HG03108 (cell line): ENCODE data around the gene OR10A3.
"Not testable (repeated sequence)": the region's sequence is repeated elsewhere in the genome, so short reads cannot be mapped to it uniquely, and the experiment has no call there.

Experiments used
- ATAC-seq: cut with Tn5 transposase; IDR thresholded peaks from one replicate; pipeline ENCODE4 v1.9.1; 2021; ENCODE audit warnings: moderate library complexity; ENCODE audit not compliant: unreplicated experiment

OR10A3 gene

GRCh38 chr11:7941608-7942007 is at the start of gene OR10A3:
OR10A3 (minus strand) TSS chr11:7941708; CDS start chr11:7939520, 2,188 bp downstream.
- no peak for ATAC-seq

GRCh38 chr11:7987560-7987883 is 46.0 kb upstream of the OR10A3 start:
- ATAC-seq, result not testable (repeated sequence)

- ATAC-seq, result peak; percentile 97
These were observed 45.5 kb upstream of the OR10A3 start, which contains the start of gene EIF3F for GRCh38 chr11:7986768-7987559. EIF3F (plus strand) TSS chr11:7987337; CDS start chr11:7987353, 16 bp downstream.

- no peak for ATAC-seq
These were observed 42.5 kb upstream of the OR10A3 start for GRCh38 chr11:7983832-7984590.

- peak; percentile 38 for ATAC-seq
These were observed 41.1 kb upstream of the OR10A3 start for GRCh38 chr11:7982582-7983119.

- no peak for ATAC-seq
These were observed 40.2 kb upstream of the OR10A3 start for GRCh38 chr11:7981619-7982157.

- no peak for ATAC-seq
These were observed 35.9 kb upstream of the OR10A3 start for GRCh38 chr11:7977232-7977917.

GRCh38 chr11:7974668-7975067 is 33.2 kb upstream of the OR10A3 start:
- ATAC-seq, result no peak

- no peak for ATAC-seq
These were observed 31.5 kb upstream of the OR10A3 start for GRCh38 chr11:7973011-7973410.

GRCh38 chr11:7971846-7972245 is 30.3 kb upstream of the OR10A3 start:
- no peak for ATAC-seq

- no peak for ATAC-seq
These were observed 28.5 kb upstream of the OR10A3 start for GRCh38 chr11:7969756-7970646.

GRCh38 chr11:7968686-7969085 is 27.2 kb upstream of the OR10A3 start:
- ATAC-seq, result no peak

- ATAC-seq, result no peak
These were observed 26.3 kb upstream of the OR10A3 start for GRCh38 chr11:7967826-7968225.

GRCh38 chr11:7967097-7967496 is 25.6 kb upstream of the OR10A3 start:
- ATAC-seq, result no peak

GRCh38 chr11:7965386-7965785 is 23.9 kb upstream of the OR10A3 start, which contains the start of gene NLRP10:
NLRP10 (minus strand) TSS chr11:7965447; CDS start chr11:7963495, 1,952 bp downstream.
- no peak for ATAC-seq

- ATAC-seq, result no peak
These were observed 23.4 kb upstream of the OR10A3 start for GRCh38 chr11:7964873-7965272.

GRCh38 chr11:7964261-7964660 is 22.8 kb upstream of the OR10A3 start:
- ATAC-seq, result no peak

- no peak for ATAC-seq
These were observed 13.7 kb upstream of the OR10A3 start for GRCh38 chr11:7955191-7955590.

- no peak for ATAC-seq
These were observed 8.4 kb upstream of the OR10A3 start for GRCh38 chr11:7949934-7950333.

- ATAC-seq, result no peak
These were observed 2.6 kb upstream of the OR10A3 start for GRCh38 chr11:7944123-7944522.
